GM18505 (cell line): Measurements from ENCODE around the gene PCGF3.
"Not testable (repeated sequence)": the region's sequence is repeated elsewhere in the genome, so short reads cannot be mapped to it uniquely, and the experiment has no call there.

Experiments
- ATAC-seq: cut with Tn5 transposase; IDR thresholded peaks from one replicate; pipeline ENCODE4 v1.9.1; 2021; ENCODE audit not compliant: unreplicated experiment
- POLR2A ChIP-seq: IDR thresholded peaks from 4 replicates; pipeline ENCODE4 v1.6.1; 2011; ENCODE audit warnings: borderline replicate concordance; ENCODE audit not compliant: insufficient read depth, insufficient read length; ENCODE audit errors: extremely low read depth

The PCGF3 gene

GRCh38 chr4:722851-723360 is 17.3 kb downstream of the PCGF3 start:
- ATAC-seq = no peak
- no peak for TF ChIP-seq POLR2A

GRCh38 chr4:723751-724530 is 18.3 kb downstream of the PCGF3 start:
- no peak for TF ChIP-seq POLR2A
- no peak for ATAC-seq

- no peak for ATAC-seq
- TF ChIP-seq POLR2A = no peak
Measured at GRCh38 chr4:725391-726234, 20.0 kb downstream of the PCGF3 start.

- ATAC-seq = no peak
Measured at GRCh38 chr4:726235-726787, 20.7 kb downstream of the PCGF3 start.

GRCh38 chr4:726838-727237 is 21.2 kb downstream of the PCGF3 start:
- TF ChIP-seq POLR2A = no peak
- ATAC-seq = no peak

More at GRCh38 chr4:726235-726787, 20.7 kb downstream of the PCGF3 start:
- no peak for TF ChIP-seq POLR2A

- TF ChIP-seq POLR2A = no peak
Measured at GRCh38 chr4:727576-727975, 21.9 kb downstream of the PCGF3 start.

GRCh38 chr4:729336-730315 is 24.0 kb downstream of the PCGF3 start:
- no peak for ATAC-seq
- TF ChIP-seq POLR2A = no peak

More at GRCh38 chr4:727576-727975, 21.9 kb downstream of the PCGF3 start:
- ATAC-seq = no peak

- TF ChIP-seq POLR2A = no peak
- no peak for ATAC-seq
Measured at GRCh38 chr4:730511-730910, 24.9 kb downstream of the PCGF3 start.

GRCh38 chr4:730946-731904 is 25.6 kb downstream of the PCGF3 start:
- not testable (repeated sequence) for ATAC-seq

- ATAC-seq = not testable (repeated sequence)
Measured at GRCh38 chr4:731954-732353, 26.3 kb downstream of the PCGF3 start.

- no peak for TF ChIP-seq POLR2A
- no peak for ATAC-seq
Measured at GRCh38 chr4:732486-732885, 26.9 kb downstream of the PCGF3 start.
